Mesenchymal stem cell (in vitro differentiated cells and primary cell): ENCODE results near the gene DMBT1.

Experiments used
- DNase-seq: peaks from one replicate; pipeline ENCODE4 v3.0.0-alpha.2; 2013
- H2AFZ ChIP-seq: one replicate; pipeline ENCODE4 v1.6.1; 2013; ENCODE audit warnings: low read depth, mild to moderate bottlenecking, control low read depth, inconsistent platforms, low read length, moderate library complexity
- H2AK5ac ChIP-seq: 2 replicates; pipeline ENCODE4 v1.6.1; 2013; ENCODE audit warnings: low read length, moderate library complexity, mild to moderate bottlenecking, inconsistent platforms; ENCODE audit not compliant: severe bottlenecking
- H2BK120ac ChIP-seq: one replicate; pipeline ENCODE4 v1.6.1; 2013; ENCODE audit warnings: low read depth, mild to moderate bottlenecking, inconsistent platforms, low read length, moderate library complexity
- H2BK12ac ChIP-seq, 2 experiments: one replicate each; pipeline ENCODE4 v1.6.1; 2013; ENCODE audit warnings: inconsistent platforms in 2 of 2, low read length in 2 of 2, mild to moderate bottlenecking in 2 of 2, moderate library complexity in 2 of 2, control low read depth in 1 of 2
- H2BK15ac ChIP-seq: one replicate; pipeline ENCODE4 v1.6.1; 2013; ENCODE audit warnings: mild to moderate bottlenecking, low read depth, inconsistent platforms; ENCODE audit not compliant: poor library complexity, severe bottlenecking
- H2BK5ac ChIP-seq: 2 replicates; pipeline ENCODE4 v1.6.1; 2013; ENCODE audit warnings: low read depth, mild to moderate bottlenecking, low read length, control low read depth, inconsistent platforms; ENCODE audit not compliant: poor library complexity, severe bottlenecking
- H3K14ac ChIP-seq, 2 experiments: one replicate each; pipeline ENCODE4 v1.6.1; 2013; ENCODE audit warnings: inconsistent platforms in 2 of 2, low read length in 2 of 2, control low read depth in 1 of 2, mild to moderate bottlenecking in 1 of 2, moderate library complexity in 1 of 2
- H3K18ac ChIP-seq, 2 experiments: one replicate each; pipeline ENCODE4 v1.6.1; 2013; ENCODE audit warnings: inconsistent platforms in 2 of 2, low read length in 2 of 2, control low read depth in 1 of 2, low read depth in 1 of 2, mild to moderate bottlenecking in 1 of 2
- H3K23ac ChIP-seq, 2 experiments: one replicate each; pipeline ENCODE4 v1.6.1; 2013; ENCODE audit warnings: inconsistent platforms in 2 of 2, low read length in 2 of 2, mild to moderate bottlenecking in 2 of 2, moderate library complexity in 2 of 2, control low read depth in 1 of 2
- H3K27ac ChIP-seq: 2 replicates; pipeline ENCODE4 v1.5.1; 2013; ENCODE audit warnings: mild to moderate bottlenecking, moderate library complexity, low read length, control low read depth, inconsistent platforms; ENCODE audit not compliant: poor library complexity, severe bottlenecking
- H3K27me3 ChIP-seq, 2 experiments: 2 replicates each; pipeline versions ENCODE4 v1.6.1 to v1.7.0; 2013; ENCODE audit warnings: low read length in 2 of 2, mild to moderate bottlenecking in 2 of 2, moderate library complexity in 2 of 2, control low read depth in 1 of 2, inconsistent platforms in 1 of 2; ENCODE audit not compliant: control insufficient read depth in 1 of 2, insufficient read depth in 1 of 2
- H3K36me3 ChIP-seq, 2 experiments: 2 replicates each; pipeline versions ENCODE4 v1.6.1 to v1.7.0; 2013; ENCODE audit warnings: low read length in 2 of 2, control low read depth in 1 of 2, inconsistent platforms in 1 of 2, low read depth in 1 of 2, mild to moderate bottlenecking in 1 of 2; ENCODE audit not compliant: insufficient read depth in 2 of 2, control insufficient read depth in 1 of 2
- H3K4ac ChIP-seq, 2 experiments: one replicate each; pipeline ENCODE4 v1.6.1; 2013; ENCODE audit warnings: inconsistent platforms in 2 of 2, low read length in 2 of 2, mild to moderate bottlenecking in 2 of 2, moderate library complexity in 2 of 2, control low read depth in 1 of 2, low read depth in 1 of 2
- H3K4me1 ChIP-seq: 2 replicates; pipeline ENCODE4 v1.6.1; 2013; ENCODE audit warnings: low read depth, low read length, control low read depth; ENCODE audit not compliant: control insufficient read depth, insufficient read depth
- H3K4me2 ChIP-seq: 2 replicates; pipeline ENCODE4 v1.6.1; 2013; ENCODE audit warnings: low read length, mild to moderate bottlenecking, inconsistent platforms; ENCODE audit not compliant: poor library complexity, severe bottlenecking
- H3K4me3 ChIP-seq, 2 experiments: 2 replicates each; pipeline versions ENCODE4 v1.5.1 to v1.7.0; 2013; ENCODE audit warnings: low read length in 2 of 2, mild to moderate bottlenecking in 2 of 2, control low read depth in 1 of 2, low read depth in 1 of 2; ENCODE audit not compliant: insufficient read depth in 1 of 2
- H3K79me1 ChIP-seq: replicated peaks from 2 replicates; pipeline ENCODE4 v1.6.1; 2013; ENCODE audit warnings: mild to moderate bottlenecking, control low read depth, low read length, inconsistent platforms; ENCODE audit not compliant: poor library complexity, severe bottlenecking
- H3K9ac ChIP-seq: 2 replicates; pipeline ENCODE4 v1.7.0; 2013; ENCODE audit warnings: mild to moderate bottlenecking, low read length, moderate library complexity
- H3K9me3 ChIP-seq: 2 replicates; pipeline ENCODE4 v1.7.0; 2013; ENCODE audit warnings: mild to moderate bottlenecking, low read length; ENCODE audit not compliant: control insufficient read depth
- H4K8ac ChIP-seq: one replicate; pipeline ENCODE4 v1.6.1; 2013; ENCODE audit warnings: inconsistent platforms, mild to moderate bottlenecking, low read length, moderate library complexity
- H4K91ac ChIP-seq: one replicate; pipeline ENCODE4 v1.6.1; 2013; ENCODE audit warnings: mild to moderate bottlenecking, low read length, inconsistent platforms
- WGBS: methylation state at CpG from one replicate; pipeline ENCODE4 v1.1.7; 2013; ENCODE audit warnings: mixed read lengths; 5-methylcytosine and 5-hydroxymethylcytosine counted together

Gene DMBT1

GRCh38 chr10:122566632-122567031 is 6.1 kb downstream of the DMBT1 start:
- Histone ChIP-seq H2BK15ac (no peak overlapping the region), H4K91ac (no peak overlapping the region), H3K23ac (no peak overlapping the region), H2AK5ac (no peak overlapping the region), H2BK12ac (no peak overlapping the region), H3K4ac (no peak overlapping the region), H3K9me3 (no peaks in the 10 kb centered on the region), H2BK5ac (no peak overlapping the region), H3K4me1 (peaks cover 2% of the 10 kb centered on the region), H3K27ac (no peak overlapping the region), H3K79me1 (no peaks in the 10 kb centered on the region), H3K14ac (no peak overlapping the region), H3K36me3 (no peaks in the 10 kb centered on the region), H3K4me3 (no peak overlapping the region), H3K9ac (no peak overlapping the region), H3K27me3 (peaks cover 30 to 37% of the 10 kb centered on the region in 2 experiments), H2AFZ (no peak overlapping the region), H3K4me2 (no peak overlapping the region), H4K8ac (no peak overlapping the region), H3K18ac (no peak overlapping the region), H2BK120ac (no peak overlapping the region)
- 86% methylated on average over 1 of the region's 1 CpG for WGBS
- DNase-seq = no peak

- no peaks in the 10 kb centered on the region for H3K36me3 ChIP-seq
- H3K9me3 ChIP-seq = no peaks in the 10 kb centered on the region
- no peak overlapping the region for H4K91ac ChIP-seq
- no peak overlapping the region for H2BK15ac ChIP-seq
- H2BK12ac ChIP-seq = no peak overlapping the region
- peak; percentile 8 for DNase-seq
- no peak overlapping the region for H3K4ac ChIP-seq
- H4K8ac ChIP-seq = no peak overlapping the region
- no peak overlapping the region for H3K14ac ChIP-seq
- no peak overlapping the region for H3K9ac ChIP-seq
- no peak overlapping the region for H3K27ac ChIP-seq
- no peak overlapping the region for H2BK120ac ChIP-seq
- H2BK5ac ChIP-seq = no peak overlapping the region
- H3K4me2 ChIP-seq = no peak overlapping the region
- H3K4me1 ChIP-seq = peaks cover 2% of the 10 kb centered on the region
- no peak overlapping the region for H2AK5ac ChIP-seq
- H3K27me3 ChIP-seq = peaks cover 26 to 41% of the 10 kb centered on the region in 2 experiments
- WGBS = 67% methylated on average over 5 of the region's 5 CpGs
- no peak overlapping the region for H2AFZ ChIP-seq
- no peak overlapping the region for H3K23ac ChIP-seq
- H3K79me1 ChIP-seq = no peaks in the 10 kb centered on the region
- H3K4me3 ChIP-seq = no peak overlapping the region
- H3K18ac ChIP-seq = no peak overlapping the region
Measured at GRCh38 chr10:122567056-122567660, 6.6 kb downstream of the DMBT1 start.

- Histone ChIP-seq H3K36me3 (no peaks in the 10 kb centered on the region), H3K27me3 (peaks cover 20 to 34% of the 10 kb centered on the region in 2 experiments), H3K4me2 (no peak overlapping the region), H2BK12ac (no peak overlapping the region), H3K79me1 (no peaks in the 10 kb centered on the region), H2BK5ac (no peak overlapping the region), H3K9me3 (no peaks in the 10 kb centered on the region), H3K23ac (no peak overlapping the region), H2AK5ac (no peak overlapping the region), H3K18ac (no peak overlapping the region), H2AFZ (no peak overlapping the region), H3K4me1 (peaks cover 2% of the 10 kb centered on the region), H3K4ac (no peak overlapping the region), H3K4me3 (no peak overlapping the region), H2BK15ac (no peak overlapping the region), H3K9ac (no peak overlapping the region), H3K27ac (no peak overlapping the region), H3K14ac (no peak overlapping the region), H4K91ac (no peak overlapping the region), H4K8ac (no peak overlapping the region), H2BK120ac (no peak overlapping the region)
- DNase-seq = no peak
- 86% methylated on average over 8 of the region's 8 CpGs for WGBS
Measured at GRCh38 chr10:122568551-122568950, 8.0 kb downstream of the DMBT1 start.

GRCh38 chr10:122570920-122571319 is 10.4 kb downstream of the DMBT1 start:
- no peak overlapping the region for H3K4ac ChIP-seq
- H2AK5ac ChIP-seq = no peak overlapping the region
- H2BK12ac ChIP-seq = no peak overlapping the region
- no peak overlapping the region for H3K18ac ChIP-seq
- peaks cover under 1% of the 10 kb centered on the region for H3K4me1 ChIP-seq
- H3K4me2 ChIP-seq = no peak overlapping the region
- no peak overlapping the region for H2AFZ ChIP-seq
- H4K91ac ChIP-seq = no peak overlapping the region
- 62% methylated on average over 6 of the region's 6 CpGs for WGBS
- H3K27ac ChIP-seq = no peak overlapping the region
- H4K8ac ChIP-seq = no peak overlapping the region
- H3K27me3 ChIP-seq = peaks cover 30 to 39% of the 10 kb centered on the region in 2 experiments
- no peaks in the 10 kb centered on the region for H3K36me3 ChIP-seq
- H3K4me3 ChIP-seq = no peak overlapping the region
- no peak overlapping the region for H3K9ac ChIP-seq
- no peak for DNase-seq
- no peak overlapping the region for H2BK15ac ChIP-seq
- H3K9me3 ChIP-seq = peaks cover 19% of the 10 kb centered on the region
- no peak overlapping the region for H2BK5ac ChIP-seq
- no peak overlapping the region for H2BK120ac ChIP-seq
- H3K23ac ChIP-seq = no peak overlapping the region
- H3K79me1 ChIP-seq = no peaks in the 10 kb centered on the region
- H3K14ac ChIP-seq = no peak overlapping the region
